Thyroid gland (tissue), 4 donors: ENCODE results near the gene GPR183. TPM values are rescaled to one million over a fixed set of nuclear protein-coding genes. Genes with fewer than 3 reads are reported as not detected.

Experiments
- DNase-seq, 2 donors: peaks; one replicate each; pipeline ENCODE4 v3.0.0-alpha.2; 2019
- H3K27ac ChIP-seq, 3 donors: fragments of 200-600 bp; sonication (generic); 1 replicate in 2 of 3; 2 replicates in 1 of 3; pipeline ENCODE4 v1.5.1; 2016 to 2019; ENCODE audit warnings: mild to moderate bottlenecking in 1 of 3, moderate library complexity in 1 of 3
- H3K27me3 ChIP-seq: fragments of 200-600 bp; sonication (generic); one replicate; pipeline ENCODE4 v1.5.1; 2019
- H3K36me3 ChIP-seq, 2 donors: fragments of 200-600 bp; sonication (generic); one replicate each; pipeline ENCODE4 v1.5.1; 2016 to 2019
- H3K4me1 ChIP-seq, 2 donors: fragments of 200-600 bp; sonication (generic); one replicate each; pipeline ENCODE4 v1.5.1; 2017 to 2019
- H3K4me3 ChIP-seq, 3 donors: fragments of 200-600 bp; sonication (generic); replicated peaks in 1 of 3; 1 replicate in 2 of 3; 2 replicates in 1 of 3; pipeline ENCODE4 v1.5.1; 2016; ENCODE audit warnings: mild to moderate bottlenecking in 1 of 3
- H3K9me3 ChIP-seq: fragments of 200-600 bp; sonication (generic); one replicate; pipeline ENCODE4 v1.5.1; 2017
- CTCF ChIP-seq, 6 experiments: fragments of 200-600 bp in 3 of 6; fragments of 450-650 bp in 3 of 6; sonication (generic) in 3 of 6; IDR thresholded peaks; one replicate each; pipeline ENCODE4 v1.5.1; 2016 to 2019; ENCODE audit warnings: antibody characterized with exemption in 6 of 6, mild to moderate bottlenecking in 2 of 6, inconsistent platforms in 1 of 6, moderate library complexity in 1 of 6
- POLR2A ChIP-seq, 2 donors: fragments of 450-650 bp; IDR thresholded peaks; one replicate each; pipeline ENCODE4 v1.6.1; 2017; ENCODE audit warnings: antibody characterized with exemption in 2 of 2, mild to moderate bottlenecking in 2 of 2, moderate library complexity in 1 of 2
- WGBS, 2 donors: methylation state at CpG; one replicate each; pipeline ENCODE4 v1.1.5; 2017; 5-methylcytosine and 5-hydroxymethylcytosine counted together
- intact Hi-C: fragments of 100-400 bp; cut with DNase I; formaldehyde crosslinking; loops from one replicate; pipeline ENCODE4 v1.15.1; 2023
- total RNA-seq, 4 donors: library from RNA; depleted of rRNA; stranded (reverse); fragments of >200 nt; gene quantifications; one replicate each; pipeline ENCODE4 v1.2.3, GENCODE V29; 2016

Gene GPR183
- total RNA-seq, 4 donors from 2014 or later = 2.5 to 9.7 (median 5.1) TPM

- Histone ChIP-seq H3K4me1 (no peaks in the 10 kb centered on the region), H3K27me3 (no peaks in the 10 kb centered on the region), H3K4me3 (no peak overlapping the region), H3K36me3 (no peaks in the 10 kb centered on the region), H3K9me3 (no peaks in the 10 kb centered on the region), H3K27ac (no peak overlapping the region)
- TF ChIP-seq POLR2A (IDR thresholded peaks at IDR 0.05) (no peak), CTCF (IDR thresholded peaks at IDR 0.05) (no peak)
- intact Hi-C loops = no loop called here
- no peak for DNase-seq
- WGBS, 2 donors = 94 to 100% methylated on average over 1 of the region's 1 CpG
Observed at GRCh38 chr13:99261059-99261458, 46.1 kb downstream of the GPR183 start.

- H3K27ac ChIP-seq = no peak overlapping the region
- intact Hi-C loops = no loop called here
- WGBS, 2 donors = 92 to 93% methylated on average over 5 of the region's 5 CpGs
- H3K36me3 ChIP-seq = no peaks in the 10 kb centered on the region
- H3K4me3 ChIP-seq = no peak overlapping the region
- no peaks in the 10 kb centered on the region for H3K9me3 ChIP-seq
- H3K4me1 ChIP-seq = no peaks in the 10 kb centered on the region
- no peak for DNase-seq
- H3K27me3 ChIP-seq = no peaks in the 10 kb centered on the region
- no peak for TF ChIP-seq POLR2A (IDR thresholded peaks at IDR 0.05)
- TF ChIP-seq CTCF (IDR thresholded peaks at IDR 0.05) = no peak
Observed at GRCh38 chr13:99260216-99260615, 47.0 kb downstream of the GPR183 start.

- DNase-seq = no peak
- intact Hi-C loops = no loop called here
- WGBS, 2 donors = 78 to 91% methylated on average over 3 of the region's 3 CpGs
- Histone ChIP-seq H3K4me3 (no peak overlapping the region), H3K27me3 (no peaks in the 10 kb centered on the region), H3K4me1 (no peaks in the 10 kb centered on the region), H3K9me3 (no peaks in the 10 kb centered on the region), H3K36me3 (no peaks in the 10 kb centered on the region), H3K27ac (no peak overlapping the region)
- TF ChIP-seq CTCF (IDR thresholded peaks at IDR 0.05) (no peak), POLR2A (IDR thresholded peaks at IDR 0.05) (no peak)
Observed at GRCh38 chr13:99258946-99259345, 48.3 kb downstream of the GPR183 start.

GRCh38 chr13:99258210-99258860 lies 48.9 kb downstream of the GPR183 start, which contains the start of gene GPR18:
TSS of gene GPR18 (minus strand) at chr13:99258379. CDS start at chr13:99255872, 2,507 bp downstream.
- Histone ChIP-seq H3K27ac (no peak within 1 kb of the TSS), H3K4me1 (no peaks in the 10 kb centered on the region), H3K9me3 (no peaks in the 10 kb centered on the region), H3K27me3 (no peaks in the 10 kb centered on the region), H3K4me3 (no peak within 1 kb of the TSS), H3K36me3 (no peaks in the 10 kb centered on the region)
- 74 to 83% methylated on average over 4 of the region's 4 CpGs for WGBS, 2 donors
- intact Hi-C loops = no loop called here
- no peak for DNase-seq
- no peak for TF ChIP-seq POLR2A (IDR thresholded peaks at IDR 0.05)
- no peak for TF ChIP-seq CTCF (IDR thresholded peaks at IDR 0.05)

- no peaks in the 10 kb centered on the region for H3K36me3 ChIP-seq
- TF ChIP-seq POLR2A (IDR thresholded peaks at IDR 0.05) (no peak), CTCF (IDR thresholded peaks at IDR 0.05) (no peak)
- H3K9me3 ChIP-seq = no peaks in the 10 kb centered on the region
- 90 to 94% methylated on average over 2 of the region's 2 CpGs for WGBS, 2 donors
- intact Hi-C loops = no loop called here
- no peaks in the 10 kb centered on the region for H3K27me3 ChIP-seq
- no peak for DNase-seq
- no peaks in the 10 kb centered on the region for H3K4me1 ChIP-seq
- no peak overlapping the region for H3K4me3 ChIP-seq
- no peak overlapping the region for H3K27ac ChIP-seq
Observed at GRCh38 chr13:99257291-99257690, 49.9 kb downstream of the GPR183 start.
